HG02970 (cell line): ENCODE measurements around the gene VN1R5.
"Not testable (repeated sequence)": the region's sequence is repeated elsewhere in the genome, so short reads cannot be mapped to it uniquely, and the experiment has no call there.

Experiments used
- ATAC-seq: cut with Tn5 transposase; IDR thresholded peaks from one replicate; pipeline ENCODE4 v1.9.1; 2021; ENCODE audit warnings: mild to moderate bottlenecking, moderate library complexity, moderate number of reproducible peaks; ENCODE audit not compliant: unreplicated experiment, low FRiP score

Gene VN1R5

GRCh38 chr1:247255772-247256171 lies at the start of gene VN1R5:
VN1R5 (plus strand) TSS chr1:247256072.
- ATAC-seq = not testable (repeated sequence)

- no peak for ATAC-seq
Observed at GRCh38 chr1:247209396-247209795, 46.5 kb upstream of the VN1R5 start.

- no peak for ATAC-seq
Observed at GRCh38 chr1:247210062-247210375, 45.9 kb upstream of the VN1R5 start.

- peak; percentile 97 for ATAC-seq
Observed at GRCh38 chr1:247210376-247211117, 45.3 kb upstream of the VN1R5 start.

GRCh38 chr1:247211339-247211738 lies 44.5 kb upstream of the VN1R5 start:
- ATAC-seq = no peak

GRCh38 chr1:247212012-247212411 lies 43.9 kb upstream of the VN1R5 start:
- ATAC-seq = peak; percentile 42

GRCh38 chr1:247212627-247213617 lies 43.0 kb upstream of the VN1R5 start:
- ATAC-seq = no peak

GRCh38 chr1:247216261-247216660 lies 39.6 kb upstream of the VN1R5 start:
- no peak for ATAC-seq

GRCh38 chr1:247218121-247218651 lies 37.7 kb upstream of the VN1R5 start:
- ATAC-seq = no peak

- ATAC-seq = not testable (repeated sequence)
Observed at GRCh38 chr1:247220280-247220679, 35.6 kb upstream of the VN1R5 start.

- ATAC-seq = no peak
Observed at GRCh38 chr1:247222840-247223239, 33.0 kb upstream of the VN1R5 start.

- no peak for ATAC-seq
Observed at GRCh38 chr1:247224822-247225221, 31.1 kb upstream of the VN1R5 start.

GRCh38 chr1:247228133-247228532 lies 27.7 kb upstream of the VN1R5 start:
- no peak for ATAC-seq

- no peak for ATAC-seq
Observed at GRCh38 chr1:247241691-247242090, 14.2 kb upstream of the VN1R5 start.

- no peak for ATAC-seq
Observed at GRCh38 chr1:247243524-247244137, 12.2 kb upstream of the VN1R5 start.

GRCh38 chr1:247246325-247247115 lies 9.4 kb upstream of the VN1R5 start:
- no peak for ATAC-seq

GRCh38 chr1:247247568-247247967 lies 8.3 kb upstream of the VN1R5 start:
- no peak for ATAC-seq

- no peak for ATAC-seq
Observed at GRCh38 chr1:247266053-247266452, 10.2 kb downstream of the VN1R5 start.

GRCh38 chr1:247268390-247269045 lies 12.6 kb downstream of the VN1R5 start:
- ATAC-seq = no peak

GRCh38 chr1:247269133-247269532 lies 13.3 kb downstream of the VN1R5 start:
- no peak for ATAC-seq
